ENCODE data around the gene CDC73. TPM values are rescaled to one million over a fixed set of nuclear protein-coding genes. Genes with fewer than 3 reads are reported as not detected.
"Not testable (repeated sequence)": the region's sequence is repeated elsewhere in the genome, so short reads cannot be mapped to it uniquely, and the experiment has no call there.

The CDC73 gene
- total RNA-seq, 3 donors from 2014 or later, result 50.5 to 61.4 (median 58.0) TPM

- H3K4me3 Mint-ChIP-seq, result no peak overlapping the region
- no peak for ATAC-seq
- DNase-seq, result no peak
These were observed 163.8 kb downstream of the CDC73 start for GRCh38 chr1:193285641-193286040.

GRCh38 chr1:193288548-193289080, 166.8 kb downstream of the CDC73 start:
- H3K4me3 Mint-ChIP-seq; H3K9me3 Mint-ChIP-seq; H3K36me3 Mint-ChIP-seq (ENCODE audit: insufficient read depth); H3K4me1 Mint-ChIP-seq (ENCODE audit: low read depth); DNase-seq; ATAC-seq; H3K27me3 Mint-ChIP-seq (ENCODE audit: low read depth): not testable (repeated sequence)

More at GRCh38 chr1:193285641-193286040, 163.8 kb downstream of the CDC73 start:
- Mint-ChIP-seq H3K27me3 (ENCODE audit: low read depth) (no peaks in the 10 kb centered on the region), H3K9me3 (peaks cover 6% of the 10 kb centered on the region), H3K4me1 (ENCODE audit: low read depth) (peaks cover 14% of the 10 kb centered on the region), H3K36me3 (ENCODE audit: insufficient read depth) (peaks cover 9% of the 10 kb centered on the region)

GRCh38 chr1:193293726-193294125, 171.9 kb downstream of the CDC73 start:
- Mint-ChIP-seq H3K4me3 (no peak overlapping the region), H3K4me1 (ENCODE audit: low read depth) (no peaks in the 10 kb centered on the region), H3K9me3 (peaks cover 15% of the 10 kb centered on the region), H3K36me3 (ENCODE audit: insufficient read depth) (no peaks in the 10 kb centered on the region), H3K27me3 (ENCODE audit: low read depth) (no peaks in the 10 kb centered on the region)
- ATAC-seq, result no peak
- no peak for DNase-seq

GRCh38 chr1:193299038-193299437, 177.2 kb downstream of the CDC73 start:
- DNase-seq (no peak), ATAC-seq (no peak)
- no peak overlapping the region for H3K4me3 Mint-ChIP-seq
- no peaks in the 10 kb centered on the region for H3K27me3 Mint-ChIP-seq (ENCODE audit: low read depth)
- H3K36me3 Mint-ChIP-seq (ENCODE audit: insufficient read depth), result no peaks in the 10 kb centered on the region
- no peaks in the 10 kb centered on the region for H3K4me1 Mint-ChIP-seq (ENCODE audit: low read depth)
- peaks cover 15% of the 10 kb centered on the region for H3K9me3 Mint-ChIP-seq

GRCh38 chr1:193301746-193302145, 179.9 kb downstream of the CDC73 start:
- no peak for DNase-seq
- H3K36me3 Mint-ChIP-seq (ENCODE audit: insufficient read depth), result no peaks in the 10 kb centered on the region
- no peak overlapping the region for H3K4me3 Mint-ChIP-seq
- no peaks in the 10 kb centered on the region for H3K4me1 Mint-ChIP-seq (ENCODE audit: low read depth)
- no peaks in the 10 kb centered on the region for H3K27me3 Mint-ChIP-seq (ENCODE audit: low read depth)
- no peak for ATAC-seq
- H3K9me3 Mint-ChIP-seq, result peaks cover 8% of the 10 kb centered on the region

- no peaks in the 10 kb centered on the region for H3K4me1 Mint-ChIP-seq (ENCODE audit: low read depth)
- DNase-seq, result no peak
- H3K4me3 Mint-ChIP-seq, result no peak overlapping the region
- no peaks in the 10 kb centered on the region for H3K36me3 Mint-ChIP-seq (ENCODE audit: insufficient read depth)
- no peaks in the 10 kb centered on the region for H3K27me3 Mint-ChIP-seq (ENCODE audit: low read depth)
- H3K9me3 Mint-ChIP-seq, result no peaks in the 10 kb centered on the region
- no peak for ATAC-seq
These were observed 182.0 kb downstream of the CDC73 start for GRCh38 chr1:193303849-193304248.

Other genes starting within 250 kb of the CDC73 start
- 100 to 1,000 TPM in 1 of 3 donors, 10 to 100 TPM in 2; 87.3 to 108 (median 87.8) TPM for gene UCHL5, start 62.7 kb upstream of the CDC73 start, total RNA-seq
- 10 to 100 TPM; 60.8 to 75.0 (median 61.1) TPM for gene RO60, start 62.4 kb upstream of the CDC73 start, total RNA-seq
- 10 to 100 TPM; 21.4 to 29.3 (median 29.3) TPM for gene GLRX2, start 16.6 kb upstream of the CDC73 start, total RNA-seq
- under 1 TPM; 0.13 to 0.68 (median 0.50) TPM for gene B3GALT2, start 64.6 kb downstream of the CDC73 start, total RNA-seq

All from activated T-cell treated with anti-CD3 and anti-CD28 coated beads, Interleukin-2, amount 50 U/mL, for 4 hours (primary cell).